ENCODE measurements around the gene CCNH.

- TF ChIP-seq EZH2phosphoT487 (IDR thresholded peaks at IDR 0.05; ENCODE audit: borderline replicate concordance, low read depth, low read length), result no peak
- TF ChIP-seq, protein P1, sequence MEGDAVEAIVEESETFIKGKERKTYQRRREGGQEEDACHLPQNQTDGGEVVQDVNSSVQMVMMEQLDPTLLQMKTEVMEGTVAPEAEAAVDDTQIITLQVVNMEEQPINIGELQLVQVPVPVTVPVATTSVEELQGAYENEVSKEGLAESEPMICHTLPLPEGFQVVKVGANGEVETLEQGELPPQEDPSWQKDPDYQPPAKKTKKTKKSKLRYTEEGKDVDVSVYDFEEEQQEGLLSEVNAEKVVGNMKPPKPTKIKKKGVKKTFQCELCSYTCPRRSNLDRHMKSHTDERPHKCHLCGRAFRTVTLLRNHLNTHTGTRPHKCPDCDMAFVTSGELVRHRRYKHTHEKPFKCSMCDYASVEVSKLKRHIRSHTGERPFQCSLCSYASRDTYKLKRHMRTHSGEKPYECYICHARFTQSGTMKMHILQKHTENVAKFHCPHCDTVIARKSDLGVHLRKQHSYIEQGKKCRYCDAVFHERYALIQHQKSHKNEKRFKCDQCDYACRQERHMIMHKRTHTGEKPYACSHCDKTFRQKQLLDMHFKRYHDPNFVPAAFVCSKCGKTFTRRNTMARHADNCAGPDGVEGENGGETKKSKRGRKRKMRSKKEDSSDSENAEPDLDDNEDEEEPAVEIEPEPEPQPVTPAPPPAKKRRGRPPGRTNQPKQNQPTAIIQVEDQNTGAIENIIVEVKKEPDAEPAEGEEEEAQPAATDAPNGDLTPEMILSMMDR (conservative IDR thresholded peaks at IDR 0.05; ENCODE audit: low read length), result no peak
Observed at GRCh38 chr5:87367243-87367642, 45.5 kb downstream of the CCNH start.
